Prostate gland (tissue), 2 donors: ENCODE results near the gene PLK1.

Experiments
- POLR2A ChIP-seq: fragments of 450-650 bp; IDR thresholded peaks from one replicate; pipeline ENCODE4 v1.6.1; 2016; ENCODE audit warnings: antibody characterized with exemption, mild to moderate bottlenecking
- POLR2AphosphoS5 ChIP-seq: sonication (generic); formaldehyde crosslinking; IDR thresholded peaks from one replicate; pipeline ENCODE4 v1.6.1; 2017; ENCODE audit warnings: antibody characterized with exemption
- TF ChIP-seq, protein P1 (sequence below), 4 experiments: fragments of 200-600 bp in 2 of 4; fragments of 450-650 bp in 2 of 4; sonication (generic) in 2 of 4; IDR thresholded peaks; 1 replicate in 3 of 4; 2 replicates in 1 of 4; pipeline ENCODE4 v1.5.1; 2016 to 2019; ENCODE audit warnings: antibody characterized with exemption in 4 of 4, mild to moderate bottlenecking in 2 of 4, moderate library complexity in 2 of 4

DNA sequence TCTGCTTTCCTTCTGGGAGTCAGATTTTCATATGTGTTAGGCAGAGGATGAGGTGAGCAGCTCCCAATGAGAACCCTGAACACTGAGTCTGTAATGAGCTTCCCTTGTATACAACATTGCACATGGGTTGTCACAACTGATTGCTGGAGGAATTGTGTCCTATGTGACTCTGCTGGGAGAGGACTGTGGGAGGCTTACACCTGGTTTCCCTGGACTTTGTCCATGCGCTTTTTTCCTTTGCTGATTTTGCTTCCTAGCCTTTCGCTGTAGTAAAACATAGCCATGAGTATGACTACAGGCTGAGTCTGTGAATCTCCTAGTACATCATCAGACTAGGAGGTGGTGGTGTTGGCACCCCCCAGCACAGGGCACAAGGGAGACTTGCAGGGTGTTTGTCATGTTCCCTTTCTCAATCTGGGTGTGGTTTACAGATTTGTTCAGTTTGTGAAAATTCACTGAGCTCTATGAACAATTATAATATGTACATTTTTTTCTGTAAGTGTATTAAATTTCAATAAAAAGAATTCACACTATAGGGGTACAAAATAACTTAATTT lies 1.7 kb upstream of the PLK1 start:
- TF ChIP-seq POLR2A: no peak
- no peak for TF ChIP-seq POLR2AphosphoS5
- TF ChIP-seq, protein P1, sequence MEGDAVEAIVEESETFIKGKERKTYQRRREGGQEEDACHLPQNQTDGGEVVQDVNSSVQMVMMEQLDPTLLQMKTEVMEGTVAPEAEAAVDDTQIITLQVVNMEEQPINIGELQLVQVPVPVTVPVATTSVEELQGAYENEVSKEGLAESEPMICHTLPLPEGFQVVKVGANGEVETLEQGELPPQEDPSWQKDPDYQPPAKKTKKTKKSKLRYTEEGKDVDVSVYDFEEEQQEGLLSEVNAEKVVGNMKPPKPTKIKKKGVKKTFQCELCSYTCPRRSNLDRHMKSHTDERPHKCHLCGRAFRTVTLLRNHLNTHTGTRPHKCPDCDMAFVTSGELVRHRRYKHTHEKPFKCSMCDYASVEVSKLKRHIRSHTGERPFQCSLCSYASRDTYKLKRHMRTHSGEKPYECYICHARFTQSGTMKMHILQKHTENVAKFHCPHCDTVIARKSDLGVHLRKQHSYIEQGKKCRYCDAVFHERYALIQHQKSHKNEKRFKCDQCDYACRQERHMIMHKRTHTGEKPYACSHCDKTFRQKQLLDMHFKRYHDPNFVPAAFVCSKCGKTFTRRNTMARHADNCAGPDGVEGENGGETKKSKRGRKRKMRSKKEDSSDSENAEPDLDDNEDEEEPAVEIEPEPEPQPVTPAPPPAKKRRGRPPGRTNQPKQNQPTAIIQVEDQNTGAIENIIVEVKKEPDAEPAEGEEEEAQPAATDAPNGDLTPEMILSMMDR (IDR thresholded peaks at IDR 0.05): no peak
